Suppressor macrophage treated with lipopolysaccharide for 4 hours (primary cell): ENCODE measurements around the gene ATIC.
"Not testable (repeated sequence)": the region's sequence is repeated elsewhere in the genome, so short reads cannot be mapped to it uniquely, and the experiment has no call there.

Experiments used
- DNase-seq: peaks from one replicate; pipeline ENCODE4 v3.0.0-alpha.2; 2020

The ATIC gene

DNA sequence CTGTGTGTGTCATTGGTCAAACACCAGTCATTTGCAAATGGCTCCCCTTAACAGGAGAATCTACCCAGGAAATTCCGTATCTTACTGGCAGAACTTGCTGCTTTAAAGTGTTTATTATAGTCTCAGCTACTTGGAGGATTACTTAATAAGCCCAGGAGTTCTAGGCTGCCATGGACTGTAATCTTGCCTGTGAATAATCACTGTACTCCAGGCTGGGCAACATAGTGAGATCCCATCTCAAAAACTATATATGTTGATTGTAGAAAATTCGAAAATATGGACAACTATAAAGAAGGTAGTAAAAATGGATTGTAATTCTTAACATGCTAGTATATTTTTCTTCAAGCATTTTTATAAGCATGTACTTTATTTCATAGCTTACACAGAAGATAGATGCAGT is 4.5 kb downstream of the ATIC start:
- no peak for DNase-seq

GRCh38 chr2:215319500-215319899 is 7.6 kb downstream of the ATIC start:
- DNase-seq = no peak

DNA sequence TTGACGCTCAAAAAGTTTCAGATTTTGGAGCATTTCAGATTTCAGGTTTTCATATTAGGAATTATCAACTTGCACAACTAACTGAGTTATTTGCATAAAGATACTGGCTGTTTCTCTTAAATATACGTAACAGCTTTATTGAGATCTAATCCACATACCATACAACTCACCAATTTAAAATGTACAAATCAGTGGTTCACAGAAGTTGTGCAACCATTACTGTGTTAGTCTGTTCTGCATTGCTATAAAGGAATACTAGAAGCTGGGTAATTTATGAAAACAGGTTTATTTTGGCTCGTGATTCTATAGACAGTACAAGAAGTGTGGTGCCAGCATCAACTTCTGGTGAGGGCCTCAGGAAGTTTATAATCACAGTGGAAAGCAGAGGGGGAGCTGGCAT is 8.2 kb downstream of the ATIC start:
- DNase-seq = no peak

DNA sequence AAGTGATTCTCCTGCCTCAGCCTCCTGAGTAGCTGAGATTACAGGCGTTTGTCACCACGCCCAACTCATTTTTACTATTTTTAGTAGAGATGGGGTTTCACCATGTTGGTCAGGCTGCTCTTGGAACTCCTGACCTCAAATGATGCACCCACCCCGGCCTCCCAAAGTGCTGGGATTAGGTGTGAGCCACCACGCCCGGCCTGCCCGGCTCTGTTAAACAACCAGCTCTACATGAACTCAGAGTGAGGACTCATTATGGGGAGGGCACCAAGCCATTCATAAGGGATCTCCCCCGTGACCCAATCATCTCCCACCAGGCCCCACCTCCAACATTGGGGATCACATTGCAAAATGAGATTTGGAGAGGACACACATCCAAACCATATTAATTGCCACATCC is 8.8 kb downstream of the ATIC start:
- no peak for DNase-seq

- no peak for DNase-seq
Measured at GRCh38 chr2:215324811-215325210, 13.0 kb downstream of the ATIC start.

- DNase-seq = no peak
Measured at GRCh38 chr2:215328066-215328465, 16.2 kb downstream of the ATIC start.

- no peak for DNase-seq
Measured at GRCh38 chr2:215332872-215333595, 21.2 kb downstream of the ATIC start.

GRCh38 chr2:215338883-215339679 is 27.2 kb downstream of the ATIC start:
- DNase-seq = no peak

- DNase-seq = no peak
Measured at GRCh38 chr2:215347878-215348277, 36.0 kb downstream of the ATIC start.

DNA sequence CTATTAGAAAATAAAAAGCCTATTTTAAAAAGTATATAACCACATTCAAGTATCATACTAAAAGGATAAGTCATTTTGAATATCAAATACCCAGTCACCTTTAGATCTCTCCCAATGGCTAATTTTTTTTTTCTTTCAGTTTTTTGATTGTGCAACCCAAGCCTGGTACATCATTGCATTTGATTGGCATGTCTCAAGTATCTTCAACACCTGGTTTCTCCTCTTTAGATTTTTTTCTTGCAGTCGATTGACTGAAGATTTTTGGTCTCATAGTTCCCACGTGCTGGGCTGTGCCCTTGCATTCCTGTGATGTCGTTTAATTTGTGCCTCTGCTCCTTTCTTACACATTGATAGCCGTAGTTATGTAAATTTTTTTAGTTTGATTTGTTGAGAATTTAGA is 40.7 kb downstream of the ATIC start:
- no peak for DNase-seq

DNA sequence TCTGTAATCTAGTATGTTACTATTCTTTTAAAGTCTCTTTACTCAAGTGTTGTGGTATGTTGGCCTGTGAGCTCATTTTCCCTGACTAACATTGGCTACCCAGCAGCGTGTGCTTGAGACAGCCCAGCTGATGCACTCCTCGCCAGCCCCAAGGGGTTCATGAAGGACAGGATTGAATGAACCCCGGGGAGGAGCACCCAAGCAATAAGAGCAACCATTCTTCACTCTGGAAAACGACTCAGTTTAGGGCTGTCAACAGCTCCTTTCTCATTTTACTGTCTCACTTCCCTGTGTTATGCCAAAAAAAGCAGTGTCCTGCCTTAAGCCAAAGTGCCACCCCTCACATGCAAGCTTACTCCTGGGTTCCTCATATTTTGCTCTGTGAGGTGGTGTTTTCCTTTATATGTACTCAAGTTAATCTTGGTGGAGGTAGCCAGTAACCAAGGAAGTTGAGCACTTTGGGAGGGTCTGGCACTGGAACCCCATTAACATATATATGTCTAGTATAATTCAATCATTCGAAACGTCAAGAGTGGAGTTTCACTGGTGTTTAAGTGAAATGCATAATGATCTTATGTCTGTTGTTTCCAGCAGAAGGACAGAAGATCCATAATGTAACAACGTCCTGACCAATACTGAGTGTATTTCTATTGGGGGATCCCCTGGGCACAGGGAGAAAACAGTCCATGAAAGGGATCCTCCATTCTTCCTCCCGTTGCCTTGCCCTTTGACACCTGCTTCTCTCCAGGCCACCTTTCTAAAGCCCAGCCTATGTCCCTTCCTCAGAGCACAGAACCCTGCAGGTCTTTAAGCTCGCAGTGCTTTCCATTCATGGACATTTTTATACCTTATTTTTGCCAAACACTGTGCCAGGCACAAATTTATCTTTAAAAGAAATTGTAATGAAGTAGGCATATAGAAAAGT is 43.2 kb downstream of the ATIC start:
- no peak for DNase-seq

GRCh38 chr2:215355801-215356200 is 43.9 kb downstream of the ATIC start:
- DNase-seq = no peak

DNA sequence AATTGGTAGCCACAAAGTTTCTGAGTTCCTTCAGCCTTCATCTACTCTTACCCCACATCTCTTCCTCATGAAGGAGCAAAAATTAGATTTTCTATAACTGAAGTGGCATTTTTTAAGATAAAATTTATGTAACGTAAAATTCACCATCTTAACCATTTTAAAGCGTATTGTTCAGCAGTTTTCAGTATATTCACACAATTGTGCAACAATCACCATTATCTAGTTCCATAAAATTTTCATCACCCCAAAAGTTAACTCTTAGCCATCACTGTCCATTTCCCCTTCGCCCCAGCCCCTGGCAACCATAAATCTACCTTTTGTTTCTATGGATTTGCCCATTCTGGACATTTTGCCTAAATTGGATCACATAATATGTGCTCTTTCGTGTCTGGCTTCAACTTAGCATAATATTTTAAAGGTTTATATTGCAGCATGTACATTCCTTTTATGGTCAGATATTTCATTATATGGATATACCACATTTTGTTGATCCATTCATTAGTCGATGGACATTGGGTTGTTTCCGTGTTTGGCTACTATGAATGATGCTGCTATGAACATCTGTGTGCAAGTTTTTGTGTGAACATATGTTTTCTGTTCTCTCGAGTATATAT is 44.6 kb downstream of the ATIC start:
- DNase-seq = no peak

DNA sequence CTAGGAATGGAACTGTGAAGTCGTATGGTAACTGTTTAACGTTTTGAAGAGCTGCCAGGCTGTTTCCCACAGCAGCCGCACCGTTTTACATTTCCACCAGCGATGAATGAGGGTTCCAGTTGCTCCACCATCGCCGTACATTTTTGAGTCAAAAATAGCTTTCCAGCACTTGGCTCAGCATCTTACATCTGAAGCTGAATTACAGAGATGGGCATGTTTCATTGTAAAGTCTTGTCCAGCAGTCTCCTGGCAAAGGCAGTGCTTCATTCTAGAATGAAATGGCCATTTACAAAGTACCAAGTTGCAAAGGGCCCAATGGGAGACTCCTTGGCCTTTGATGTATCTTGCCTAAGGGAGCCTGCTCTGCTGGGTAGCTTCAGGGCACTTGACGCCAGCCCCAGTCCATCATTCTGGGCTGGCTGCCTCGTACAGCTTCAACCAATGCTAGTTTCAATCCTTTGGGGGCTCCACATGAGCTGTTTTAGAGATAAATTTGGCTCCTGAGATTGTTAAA is 45.1 kb downstream of the ATIC start:
- no peak for DNase-seq

- DNase-seq = no peak
Measured at GRCh38 chr2:215357660-215358059, 45.8 kb downstream of the ATIC start.

DNA sequence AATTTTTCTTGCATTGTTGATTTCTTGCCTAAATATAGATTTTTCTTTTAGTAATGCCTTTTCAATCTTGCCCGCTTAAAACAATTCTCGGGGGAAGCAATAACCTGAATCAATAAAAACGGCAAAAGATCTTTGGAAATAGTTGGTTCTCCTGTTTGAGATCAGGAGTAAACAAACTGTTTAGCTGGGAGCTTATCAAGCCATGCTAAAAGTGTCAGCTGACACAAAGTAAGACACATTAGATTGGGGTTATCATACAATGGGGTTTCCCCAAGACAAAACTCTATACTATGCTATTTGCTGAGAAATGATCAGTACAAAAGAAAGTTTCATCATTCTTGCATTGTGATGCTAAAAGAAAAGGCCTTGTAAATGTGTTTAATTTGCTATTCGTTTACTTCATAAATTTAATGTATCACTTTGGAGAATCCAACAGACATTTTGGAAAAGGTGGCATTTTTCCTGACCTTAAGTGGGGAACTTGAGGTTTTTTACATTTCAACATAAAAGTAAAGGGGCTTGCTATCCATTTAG is 46.5 kb downstream of the ATIC start:
- no peak for DNase-seq

DNA sequence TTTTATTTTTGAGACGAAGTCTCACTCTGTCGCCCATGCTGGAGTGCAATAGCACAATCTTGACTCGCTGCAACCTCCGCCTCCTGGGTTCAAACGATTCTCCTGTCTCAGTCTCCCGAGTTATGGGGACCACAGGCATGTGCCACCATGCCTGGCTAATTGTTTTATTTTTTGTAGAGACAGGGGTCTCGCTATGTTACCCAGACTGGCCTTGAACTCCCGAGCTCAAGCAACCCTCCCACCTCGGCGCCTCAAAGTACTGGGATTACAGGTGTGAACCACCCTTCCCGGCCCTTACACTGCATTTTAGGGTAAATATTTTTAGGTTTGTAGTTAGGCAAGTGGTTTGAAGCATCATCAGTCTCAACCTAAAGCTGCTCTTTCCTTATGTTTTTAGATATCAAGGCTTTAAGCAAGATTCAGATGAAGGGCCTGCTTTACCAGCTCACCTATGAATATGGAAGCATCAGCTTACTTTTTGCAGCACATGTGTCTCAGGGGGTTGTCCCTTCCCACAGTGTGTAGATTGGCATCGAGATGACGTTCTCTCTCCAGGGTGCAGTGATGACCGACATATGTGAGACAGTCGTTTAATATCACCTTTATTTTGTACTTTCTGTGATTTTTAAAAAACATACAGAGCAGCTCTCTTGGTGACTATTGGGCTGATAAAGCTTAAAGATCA is 47.2 kb downstream of the ATIC start:
- DNase-seq = no peak

- no peak for DNase-seq
Measured at GRCh38 chr2:215359576-215359922, 47.7 kb downstream of the ATIC start.

GRCh38 chr2:215360059-215360458 is 48.2 kb downstream of the ATIC start:
- DNase-seq = not testable (repeated sequence)

GRCh38 chr2:215360596-215360995 is 48.7 kb downstream of the ATIC start:
- no peak for DNase-seq

- no peak for DNase-seq
Measured at GRCh38 chr2:215361211-215361875, 49.5 kb downstream of the ATIC start.
